Right lobe of liver (tissue), 4 donors: ENCODE data around the gene CRKL.

Experiments used
- POLR2A ChIP-seq: fragments of 450-650 bp; IDR thresholded peaks from one replicate; pipeline ENCODE4 v1.6.1; 2017; ENCODE audit warnings: antibody characterized with exemption, mild to moderate bottlenecking
- TF ChIP-seq, protein P1 (sequence below), 4 donors: fragments of 200-600 bp in 3 of 4; fragments of 450-650 bp in 1 of 4; IDR thresholded peaks; one replicate each; pipeline versions ENCODE4 v1.5.1 to v1.8.0; 2016 to 2022; ENCODE audit warnings: antibody characterized with exemption in 4 of 4, mild to moderate bottlenecking in 2 of 4
- donor health status: DM: no; HTN: no; CAD: no.
- donor health status: DM: no; HTN: no; CAD: no.
- donor health status: DM: no; HTN: yes; CAD: no.

DNA sequence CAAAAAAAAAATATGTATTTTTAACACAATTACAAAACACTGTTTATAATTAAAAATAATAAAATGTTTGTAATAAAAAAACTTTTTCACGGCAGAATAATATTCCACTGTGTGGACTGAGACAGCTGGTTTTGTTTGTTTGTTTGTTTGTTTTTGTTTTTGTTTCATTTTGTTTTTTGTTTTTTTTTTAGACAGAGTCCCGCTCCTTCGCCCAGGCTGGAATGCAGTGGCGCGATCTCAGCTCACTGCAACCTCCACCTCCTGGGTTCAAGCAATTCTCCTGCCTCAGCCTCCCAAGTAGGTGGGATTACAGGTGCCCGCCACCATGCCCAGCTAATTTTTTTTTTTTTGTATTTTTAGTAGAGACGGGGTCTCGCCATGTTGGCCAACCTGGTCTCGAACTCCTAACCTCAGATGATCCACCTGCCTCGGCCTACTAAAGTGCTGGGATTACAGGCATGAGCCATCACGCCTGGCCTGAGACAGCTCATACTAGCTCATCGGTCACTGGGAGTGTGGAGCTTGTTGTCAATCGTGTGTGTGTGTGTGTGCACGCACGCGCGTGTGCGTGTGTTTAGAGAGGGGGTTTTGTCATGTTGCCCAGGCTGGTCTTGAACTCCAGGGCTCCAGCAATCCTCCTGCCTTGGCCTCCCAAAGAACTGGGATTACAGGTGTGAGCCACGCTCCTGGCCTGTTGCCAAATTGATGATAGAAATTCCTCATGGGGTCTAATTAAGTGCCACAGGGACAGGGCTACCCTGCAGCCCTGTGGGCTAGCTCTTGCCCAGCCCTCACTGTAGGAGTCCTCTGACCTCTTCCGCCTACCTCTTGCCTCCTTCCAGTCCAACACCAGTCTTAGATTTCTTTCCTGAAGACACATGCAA lies 42.6 kb downstream of the CRKL start:
- TF ChIP-seq, protein P1, sequence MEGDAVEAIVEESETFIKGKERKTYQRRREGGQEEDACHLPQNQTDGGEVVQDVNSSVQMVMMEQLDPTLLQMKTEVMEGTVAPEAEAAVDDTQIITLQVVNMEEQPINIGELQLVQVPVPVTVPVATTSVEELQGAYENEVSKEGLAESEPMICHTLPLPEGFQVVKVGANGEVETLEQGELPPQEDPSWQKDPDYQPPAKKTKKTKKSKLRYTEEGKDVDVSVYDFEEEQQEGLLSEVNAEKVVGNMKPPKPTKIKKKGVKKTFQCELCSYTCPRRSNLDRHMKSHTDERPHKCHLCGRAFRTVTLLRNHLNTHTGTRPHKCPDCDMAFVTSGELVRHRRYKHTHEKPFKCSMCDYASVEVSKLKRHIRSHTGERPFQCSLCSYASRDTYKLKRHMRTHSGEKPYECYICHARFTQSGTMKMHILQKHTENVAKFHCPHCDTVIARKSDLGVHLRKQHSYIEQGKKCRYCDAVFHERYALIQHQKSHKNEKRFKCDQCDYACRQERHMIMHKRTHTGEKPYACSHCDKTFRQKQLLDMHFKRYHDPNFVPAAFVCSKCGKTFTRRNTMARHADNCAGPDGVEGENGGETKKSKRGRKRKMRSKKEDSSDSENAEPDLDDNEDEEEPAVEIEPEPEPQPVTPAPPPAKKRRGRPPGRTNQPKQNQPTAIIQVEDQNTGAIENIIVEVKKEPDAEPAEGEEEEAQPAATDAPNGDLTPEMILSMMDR (IDR thresholded peaks at IDR 0.05) = no peak
- no peak for TF ChIP-seq POLR2A
